ENCODE data around the gene DTX3L. TPM values are rescaled to one million over a fixed set of nuclear protein-coding genes. Genes with fewer than 3 reads are reported as not detected.

Gene DTX3L
- total RNA-seq, 1 experiment from 2014 or later, result 10.9 TPM

Other genes starting within 250 kb of the DTX3L start
- not detected in 2 replicates for gene CSTA, start 239.1 kb upstream of the DTX3L start, total RNA-seq (2014; rRNA removed; shearing (Covaris generic))
- gene MIX23, start 181.1 kb upstream of the DTX3L start, total RNA-seq (2014; rRNA removed; shearing (Covaris generic)), result 29.3 and 65.3 TPM in 2 replicates
- gene FAM162A, start 180.2 kb upstream of the DTX3L start, total RNA-seq (2014; rRNA removed; shearing (Covaris generic)), result 0.37 and 2.0 TPM in 2 replicates
- gene WDR5B, start 148.3 kb upstream of the DTX3L start, total RNA-seq (2014; rRNA removed; shearing (Covaris generic)), result 5.4 and 6.3 TPM in 2 replicates
- gene KPNA1, start 49.4 kb upstream of the DTX3L start, total RNA-seq (2014; rRNA removed; shearing (Covaris generic)), result 25.0 and 47.1 TPM in 2 replicates
- gene PARP9, start within 50 bp of the DTX3L start, total RNA-seq (2014; rRNA removed; shearing (Covaris generic)), result 7.3 and 8.3 TPM in 2 replicates
- not detected in 2 replicates for gene PARP15, start 13.3 kb downstream of the DTX3L start, total RNA-seq (2014; rRNA removed; shearing (Covaris generic))
- 17.6 and 22.5 TPM in 2 replicates for gene PARP14, start 116.5 kb downstream of the DTX3L start, total RNA-seq (2014; rRNA removed; shearing (Covaris generic))
- 2.1 and 3.7 TPM in 2 replicates for gene HSPBAP1, start 229.5 kb downstream of the DTX3L start, total RNA-seq (2014; rRNA removed; shearing (Covaris generic))
- 10.4 and 12.0 TPM in 2 replicates for gene SLC49A4, start 230.7 kb downstream of the DTX3L start, total RNA-seq (2014; rRNA removed; shearing (Covaris generic))

All from SJSA1 (cell line).